SK-N-SH (cell line): ENCODE results near the gene BRSK1. TPM values are rescaled to one million over a fixed set of nuclear protein-coding genes. Genes with fewer than 3 reads are reported as not detected.

Experiments used
- CTCF ChIA-PET: fragments of 300-600, 350-600 bp; formaldehyde crosslinking; extraction: SDS; loops from one replicate; lab custom pipeline; 2021; lab: Yijun Ruan, JAX
- POLR2A ChIA-PET: fragments of 350-600 bp; sonication (Branson Sonifier 250); formaldehyde crosslinking; extraction: SDS; loops from one replicate; lab custom pipeline; 2020; ENCODE audit warnings: antibody characterized with exemption, inconsistent platforms; lab: Yijun Ruan, JAX
- DNase-seq: peaks from one replicate; pipeline ENCODE4 v3.0.0; 2012
- H2AFZ ChIP-seq: fragments of 200-600 bp; sonication (generic); 2 replicates; pipeline ENCODE4 v1.8.1; 2016; ENCODE audit warnings: antibody characterized with exemption, mild to moderate bottlenecking, low read depth
- H3F3A ChIP-seq: fragments of 200-600 bp; sonication (generic); replicated peaks from 2 replicates; pipeline ENCODE3; 2016; ENCODE audit warnings: antibody characterized with exemption, mild to moderate bottlenecking; ENCODE audit not compliant: insufficient read depth
- H3K27ac ChIP-seq, 2 experiments: fragments of 200-500 bp in 1 of 2; fragments of 200-600 bp in 1 of 2; sonication (Bioruptor generic) in 1 of 2; sonication (generic), shearing (Covaris generic) in 1 of 2; 2 replicates each; pipeline versions ENCODE4 v1.5.1 to v1.6.1; 2014 to 2016; ENCODE audit warnings: low read depth in 2 of 2, inconsistent platforms in 1 of 2, low read length in 1 of 2, mild to moderate bottlenecking in 1 of 2, mixed read lengths in 1 of 2
- H3K27me3 ChIP-seq: fragments of 200-600 bp; sonication (generic), shearing (Covaris generic); 2 replicates; pipeline ENCODE4 v1.6.1; 2016; ENCODE audit warnings: mixed run types; ENCODE audit not compliant: insufficient read depth
- H3K36me3 ChIP-seq, 2 experiments: fragments of 200-500 bp in 1 of 2; fragments of 200-600 bp in 1 of 2; sonication (Bioruptor generic) in 1 of 2; sonication (generic) in 1 of 2; replicated peaks in 1 of 2; 2 replicates each; pipeline versions ENCODE3 to v1.5.1; 2014 to 2016; ENCODE audit warnings: low read length in 1 of 2, mild to moderate bottlenecking in 1 of 2; ENCODE audit not compliant: insufficient read depth in 2 of 2, control insufficient read depth in 1 of 2
- H3K4me1 ChIP-seq, 2 experiments: fragments of 200-500 bp in 1 of 2; fragments of 200-600 bp in 1 of 2; sonication (Bioruptor generic) in 1 of 2; sonication (generic), shearing (Covaris generic) in 1 of 2; 2 replicates each; pipeline versions ENCODE4 v1.5.1 to v1.6.1; 2014 to 2016; ENCODE audit warnings: low read depth in 1 of 2, low read length in 1 of 2, mixed run types in 1 of 2; ENCODE audit not compliant: insufficient read depth in 2 of 2, control insufficient read depth in 1 of 2
- H3K4me2 ChIP-seq: fragments of 200-600 bp; sonication (generic), shearing (Covaris generic); 2 replicates; pipeline ENCODE4 v1.6.1; 2017; ENCODE audit warnings: mixed run types
- H3K4me3 ChIP-seq, 2 experiments: fragments of 200-500 bp in 1 of 2; fragments of 200-600 bp in 1 of 2; sonication (Bioruptor generic) in 1 of 2; sonication (generic), shearing (Covaris generic) in 1 of 2; 2 replicates each; pipeline versions ENCODE4 v1.5.1 to v1.8.1; 2014 to 2016; ENCODE audit warnings: low read depth in 2 of 2, inconsistent platforms in 1 of 2, low read length in 1 of 2, mild to moderate bottlenecking in 1 of 2, mixed read lengths in 1 of 2, moderate library complexity in 1 of 2
- H3K79me2 ChIP-seq: fragments of 200-600 bp; sonication (generic); 2 replicates; pipeline ENCODE4 v1.8.1; 2017; ENCODE audit warnings: mild to moderate bottlenecking; ENCODE audit not compliant: insufficient read depth
- H3K9ac ChIP-seq: fragments of 200-600 bp; sonication (generic); 2 replicates; pipeline ENCODE4 v1.6.1; 2017; ENCODE audit warnings: mixed run types
- H3K9me2 ChIP-seq: fragments of 200-600 bp; sonication (generic); 2 replicates; pipeline ENCODE4 v1.6.1; 2017; ENCODE audit warnings: mixed run types
- H3K9me3 ChIP-seq: fragments of 200-600 bp; sonication (generic); 2 replicates; pipeline ENCODE4 v1.6.1; 2017; ENCODE audit warnings: mixed run types, mild to moderate bottlenecking, moderate library complexity
- H4K20me1 ChIP-seq: fragments of 200-600 bp; sonication (generic); 2 replicates; pipeline ENCODE4 v1.6.1; 2017; ENCODE audit warnings: mild to moderate bottlenecking, mixed run types; ENCODE audit not compliant: insufficient read depth
- CTCF ChIP-seq: fragments of 200-600 bp; sonication (generic); IDR thresholded peaks from 2 replicates; pipeline ENCODE4 v1.6.1; 2017; ENCODE audit warnings: antibody characterized with exemption, mild to moderate bottlenecking, moderate library complexity
- FOXJ3 ChIP-seq: sonication (generic); formaldehyde crosslinking; IDR thresholded peaks from 2 replicates; pipeline ENCODE4 v1.5.1; 2020; ENCODE audit warnings: mild to moderate bottlenecking, missing genetic modification reagents
- MXI1 ChIP-seq: IDR thresholded peaks from 2 replicates; pipeline ENCODE4 v1.6.1; 2012; ENCODE audit warnings: mild to moderate bottlenecking, low read depth, low read length, improper control_type of control experiment
- RAD21 ChIP-seq: IDR thresholded peaks from 2 replicates; pipeline ENCODE4 v1.6.1; 2012; ENCODE audit warnings: mild to moderate bottlenecking, low read length
- RXRA ChIP-seq: IDR thresholded peaks from 2 replicates; pipeline ENCODE4 v1.4.0; 2012; ENCODE audit warnings: low read depth, mild to moderate bottlenecking, borderline replicate concordance
- WGBS: methylation state at CpG from one replicate; pipeline ENCODE4 v1.1.6; 2017; ENCODE audit warnings: low lambda C conversion rate; 5-methylcytosine and 5-hydroxymethylcytosine counted together
- polyA plus RNA-seq, 3 experiments: library from polyadenylated mRNA; depleted of rRNA; stranded (reverse); fragments of >200 nt; gene quantifications; 2 replicates each; pipeline ENCODE4 v1.2.3, GENCODE V29; 2012

The BRSK1 gene
- polyA plus RNA-seq, 1 of the 3 experiments (the other 2 are of a cell fraction) = 49.7 TPM

- H3K79me2 ChIP-seq = peaks cover 47% of the 10 kb centered on the region
- ChIA-PET CTCF (no interaction called here), POLR2A (interaction anchor here (1.8 to 3.3 kb wide), 2 partner anchors 13 to 19 kb away, joined by 11 read pairs; partner anchors contain the start of genes PPP6R1 and TMEM86B)
- peaks cover 4 to 24% of the 10 kb centered on the region in 2 experiments for H3K36me3 ChIP-seq
- no peaks in the 10 kb centered on the region for H3K27me3 ChIP-seq
- H3K27ac ChIP-seq = peak overlapping the region in 1 of 2 experiments; percentile 13; a peak in 1 of 4 replicates
- H3K9ac ChIP-seq = no peak overlapping the region
- no peak overlapping the region for H3K4me3 ChIP-seq
- 95% methylated on average over 23 of the region's 40 CpGs for WGBS
- peaks cover 0 to 23% of the 10 kb centered on the region in 2 experiments; a peak in 1 of 4 replicates for H3K4me1 ChIP-seq
- H4K20me1 ChIP-seq = peaks cover 54% of the 10 kb centered on the region
- H3F3A ChIP-seq = no peaks in the 10 kb centered on the region
- TF ChIP-seq FOXJ3 = 0 out of 2 replicates have a peak, but pooled peaks have one; percentile 32
- no peak for TF ChIP-seq RXRA
- H3K9me2 ChIP-seq = no peaks in the 10 kb centered on the region
- no peaks in the 10 kb centered on the region for H3K9me3 ChIP-seq
- H2AFZ ChIP-seq = no peak overlapping the region
- DNase-seq = no peak
- no peak overlapping the region for H3K4me2 ChIP-seq
These were observed 37.0 kb upstream of the BRSK1 start for GRCh38 chr19:55246462-55247451.

- H3K27ac ChIP-seq = peak overlapping the region in 1 of 2 experiments; percentile 36; a peak in 1 of 4 replicates
- H2AFZ ChIP-seq = no peak overlapping the region
- H3K4me2 ChIP-seq = no peak overlapping the region
- peaks cover 63% of the 10 kb centered on the region for H4K20me1 ChIP-seq
- H3K27me3 ChIP-seq = no peaks in the 10 kb centered on the region
- peaks cover 4 to 15% of the 10 kb centered on the region in 2 experiments for H3K36me3 ChIP-seq
- WGBS = 76% methylated on average over 8 of the region's 10 CpGs
- ChIA-PET POLR2A (interaction anchor here (0.9 to 3.3 kb wide), 6 partner anchors 9 to 160 kb away, joined by 3 to 11 read pairs (median 4); partner anchors contain the start of genes PPP6R1, TMEM86B and UBE2S), CTCF (interaction anchor here (0.5 to 1.0 kb wide), 3 partner anchors 10 to 118 kb away, joined by 3 to 6 read pairs (median 5); no protein-coding TSS in a partner anchor)
- peaks cover 57% of the 10 kb centered on the region for H3K79me2 ChIP-seq
- no peak overlapping the region for H3K4me3 ChIP-seq
- H3K9ac ChIP-seq = no peak overlapping the region
- no peaks in the 10 kb centered on the region for H3K9me3 ChIP-seq
- peak; percentile 10; the same call in 1 of the 2 replicates for TF ChIP-seq MXI1
- TF ChIP-seq CTCF = no peak
- TF ChIP-seq RAD21 = peak; percentile 29; the same call in 1 of the 2 replicates
- H3F3A ChIP-seq = no peaks in the 10 kb centered on the region
- no peaks in the 10 kb centered on the region for H3K9me2 ChIP-seq
- peaks cover 0 to 23% of the 10 kb centered on the region in 2 experiments; a peak in 1 of 4 replicates for H3K4me1 ChIP-seq
- peak; percentile 71 for DNase-seq
These were observed 36.1 kb upstream of the BRSK1 start for GRCh38 chr19:55247621-55248099.
